ACC112 (cell line): ENCODE measurements around the gene UST.
A peak's percentile ranks its signal among the peaks of the same experiment; 100 is the strongest.
"Not testable (repeated sequence)": the region's sequence is repeated elsewhere in the genome, so short reads cannot be mapped to it uniquely, and the experiment has no call there.

Experiments used
- H2AFZ ChIP-seq: fragments of 200-600 bp; sonication (generic); one replicate; pipeline ENCODE4 v1.6.0; 2017; ENCODE audit warnings: antibody characterized with exemption, low read length; ENCODE audit not compliant: unreplicated experiment
- H3K27ac ChIP-seq: fragments of 200-600 bp; sonication (generic); 2 replicates; pipeline ENCODE4 v1.5.1; 2014; ENCODE audit warnings: low read depth, mild to moderate bottlenecking, antibody characterized with exemption, low read length, moderate library complexity
- H3K27me3 ChIP-seq: fragments of 200-600 bp; sonication (generic); 2 replicates; pipeline ENCODE4 v1.6.1; 2014; ENCODE audit warnings: mild to moderate bottlenecking, antibody characterized with exemption, low read length, moderate library complexity, mixed read lengths; ENCODE audit not compliant: insufficient read depth
- H3K36me3 ChIP-seq: fragments of 200-600 bp; sonication (generic); 2 replicates; pipeline ENCODE4 v1.6.1; 2016; ENCODE audit warnings: mild to moderate bottlenecking, antibody characterized with exemption, low read length, moderate library complexity, mixed read lengths; ENCODE audit not compliant: insufficient read depth
- H3K4me1 ChIP-seq: fragments of 200-600 bp; sonication (generic); one replicate; pipeline ENCODE4 v1.6.1; 2016; ENCODE audit warnings: low read length, mixed read lengths; ENCODE audit not compliant: insufficient read depth, unreplicated experiment, control insufficient read depth
- H3K4me3 ChIP-seq: fragments of 200-600 bp; sonication (generic); 2 replicates; pipeline ENCODE4 v1.5.1; 2014; ENCODE audit warnings: mild to moderate bottlenecking, low read depth, low read length
- H3K79me2 ChIP-seq: fragments of 200-600 bp; sonication (generic); one replicate; pipeline ENCODE4 v1.6.0; 2016; ENCODE audit warnings: low read length; ENCODE audit not compliant: control insufficient read depth, unreplicated experiment, insufficient read depth

The UST gene

DNA sequence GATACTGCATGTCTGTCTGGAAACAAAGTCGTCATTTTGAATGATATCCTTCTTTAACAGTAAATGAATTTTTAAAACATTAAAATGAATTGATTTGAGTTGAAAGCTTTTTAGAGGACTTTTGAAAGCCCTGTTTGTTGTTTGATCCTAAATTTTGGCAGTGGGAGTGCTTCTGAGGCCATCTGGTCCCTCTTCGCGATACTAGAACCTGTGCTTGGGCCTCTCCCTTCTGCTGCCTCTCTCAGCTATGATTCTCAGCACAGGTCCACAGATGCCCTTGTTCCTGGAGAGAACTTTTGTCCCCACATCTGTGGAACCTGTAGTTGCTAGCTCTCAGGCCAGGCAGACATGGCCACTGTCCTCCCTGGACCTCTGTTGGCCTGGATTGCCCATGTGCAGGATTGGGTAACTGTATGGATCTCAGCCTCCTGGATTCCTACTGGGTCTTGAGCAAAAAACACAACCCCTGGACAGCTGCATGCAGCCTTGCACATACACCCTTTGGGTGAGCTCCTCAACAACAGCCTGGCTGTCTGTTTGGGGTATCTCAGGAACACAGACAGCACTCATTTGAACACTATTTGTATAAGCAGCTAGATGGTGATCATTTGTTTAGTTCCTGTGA lies 21.9 kb downstream of the UST start:
- no peaks in the 10 kb centered on the region for H3K27me3 ChIP-seq
- peaks cover 4% of the 10 kb centered on the region for H3K4me1 ChIP-seq
- no peaks in the 10 kb centered on the region for H3K36me3 ChIP-seq
- no peak overlapping the region for H3K4me3 ChIP-seq
- H2AFZ ChIP-seq: no peak overlapping the region
- H3K27ac ChIP-seq: no peak overlapping the region
- H3K79me2 ChIP-seq: peaks cover 10% of the 10 kb centered on the region

DNA sequence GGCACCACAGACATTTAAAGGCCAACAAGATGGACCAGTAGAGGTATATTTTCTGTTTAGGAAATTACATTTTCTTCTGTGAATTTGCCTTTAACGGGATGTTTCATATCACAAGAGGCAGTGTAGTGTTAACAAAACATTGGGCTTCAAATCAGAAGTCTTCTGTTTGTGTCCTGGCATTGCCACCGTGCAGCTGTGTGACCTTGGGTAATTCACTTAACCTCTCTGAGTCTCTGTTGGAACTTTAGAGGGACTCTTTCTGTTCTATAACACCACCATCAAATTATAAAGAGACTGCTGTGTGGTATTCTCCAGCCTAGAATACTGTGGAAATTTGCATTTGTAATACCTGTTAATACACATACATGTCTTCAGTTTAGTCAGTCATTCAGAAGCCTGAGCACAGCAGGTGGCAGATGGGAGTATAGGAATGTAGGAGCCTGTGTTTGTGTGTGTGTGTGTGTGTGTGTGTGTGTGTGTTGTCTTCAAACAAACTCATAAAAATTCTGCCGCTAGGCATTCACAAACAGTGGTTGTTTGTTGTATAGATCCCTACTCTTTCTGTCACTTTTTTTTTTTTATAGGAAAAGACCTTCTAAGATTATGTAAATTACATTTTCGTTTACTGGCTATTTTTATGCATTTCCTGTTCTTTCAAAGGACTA lies 22.6 kb downstream of the UST start:
- H2AFZ ChIP-seq: no peak overlapping the region
- peaks cover 4% of the 10 kb centered on the region for H3K4me1 ChIP-seq
- peaks cover 12% of the 10 kb centered on the region for H3K79me2 ChIP-seq
- no peaks in the 10 kb centered on the region for H3K36me3 ChIP-seq
- H3K4me3 ChIP-seq: no peak overlapping the region
- no peak overlapping the region for H3K27ac ChIP-seq
- H3K27me3 ChIP-seq: no peaks in the 10 kb centered on the region

DNA sequence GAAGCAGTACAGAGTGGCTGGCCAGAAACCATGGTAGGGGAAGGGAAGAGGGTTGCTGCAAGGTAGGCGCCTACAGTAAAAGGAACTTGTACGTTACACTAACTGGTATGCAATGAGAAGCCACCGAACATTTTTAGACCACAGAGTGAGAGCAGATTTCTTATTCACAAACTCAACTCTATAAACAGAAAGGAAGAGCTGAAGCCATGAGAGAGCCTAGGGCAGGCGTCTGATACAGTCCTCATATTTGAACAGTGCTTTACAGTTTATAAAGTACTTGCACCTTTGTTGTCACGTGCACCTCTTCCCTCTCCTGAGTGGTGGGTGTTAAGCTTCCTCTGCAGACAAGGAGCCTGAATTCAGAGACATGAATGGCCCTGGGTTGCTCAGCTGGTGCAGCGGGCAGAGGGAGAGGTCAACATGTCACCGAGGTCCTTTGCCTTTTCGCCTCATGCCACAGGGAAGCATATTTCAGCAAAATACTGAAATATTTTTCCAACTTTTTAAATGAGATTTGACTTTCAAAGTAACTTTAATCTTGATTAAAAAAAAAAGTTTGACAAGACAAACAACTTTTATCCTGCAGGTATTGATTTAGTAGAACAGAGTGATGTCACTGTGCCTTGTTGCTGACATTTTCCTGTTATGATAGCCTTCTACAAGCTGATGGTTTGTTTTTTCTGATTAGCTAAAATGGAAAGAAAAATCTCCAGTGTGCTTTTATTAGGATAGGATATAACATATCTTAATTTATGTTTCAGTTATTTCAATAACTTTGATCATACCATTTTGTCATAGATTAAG lies 23.8 kb downstream of the UST start:
- H3K36me3 ChIP-seq: no peaks in the 10 kb centered on the region
- no peaks in the 10 kb centered on the region for H3K27me3 ChIP-seq
- H3K27ac ChIP-seq: no peak overlapping the region
- peaks cover 8% of the 10 kb centered on the region for H3K4me1 ChIP-seq
- no peak overlapping the region for H2AFZ ChIP-seq
- peaks cover 16% of the 10 kb centered on the region for H3K79me2 ChIP-seq
- H3K4me3 ChIP-seq: no peak overlapping the region

DNA sequence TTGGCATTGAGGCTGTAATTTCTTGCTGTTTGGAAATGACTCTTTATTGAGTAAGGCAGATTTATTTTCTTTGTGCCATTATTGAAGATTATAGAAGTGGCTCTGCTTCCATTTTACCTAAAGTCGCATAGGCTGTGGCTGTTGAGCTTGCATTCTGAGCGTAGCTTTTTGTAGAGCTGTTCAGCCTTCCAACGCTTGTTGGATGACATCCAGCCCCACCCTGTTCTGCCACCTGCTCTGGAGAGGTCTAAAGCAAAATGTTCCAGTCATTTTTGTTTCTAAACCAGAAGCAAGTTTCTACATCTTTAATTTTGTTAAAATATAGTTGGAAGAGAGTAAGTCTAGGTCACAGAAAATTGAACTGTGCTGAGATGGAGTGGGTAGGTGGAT lies 24.4 kb downstream of the UST start:
- H3K79me2 ChIP-seq: peaks cover 15% of the 10 kb centered on the region
- H3K4me3 ChIP-seq: no peak overlapping the region
- no peak overlapping the region for H2AFZ ChIP-seq
- H3K4me1 ChIP-seq: peaks cover 14% of the 10 kb centered on the region
- H3K27ac ChIP-seq: no peak overlapping the region
- no peaks in the 10 kb centered on the region for H3K27me3 ChIP-seq
- no peaks in the 10 kb centered on the region for H3K36me3 ChIP-seq

DNA sequence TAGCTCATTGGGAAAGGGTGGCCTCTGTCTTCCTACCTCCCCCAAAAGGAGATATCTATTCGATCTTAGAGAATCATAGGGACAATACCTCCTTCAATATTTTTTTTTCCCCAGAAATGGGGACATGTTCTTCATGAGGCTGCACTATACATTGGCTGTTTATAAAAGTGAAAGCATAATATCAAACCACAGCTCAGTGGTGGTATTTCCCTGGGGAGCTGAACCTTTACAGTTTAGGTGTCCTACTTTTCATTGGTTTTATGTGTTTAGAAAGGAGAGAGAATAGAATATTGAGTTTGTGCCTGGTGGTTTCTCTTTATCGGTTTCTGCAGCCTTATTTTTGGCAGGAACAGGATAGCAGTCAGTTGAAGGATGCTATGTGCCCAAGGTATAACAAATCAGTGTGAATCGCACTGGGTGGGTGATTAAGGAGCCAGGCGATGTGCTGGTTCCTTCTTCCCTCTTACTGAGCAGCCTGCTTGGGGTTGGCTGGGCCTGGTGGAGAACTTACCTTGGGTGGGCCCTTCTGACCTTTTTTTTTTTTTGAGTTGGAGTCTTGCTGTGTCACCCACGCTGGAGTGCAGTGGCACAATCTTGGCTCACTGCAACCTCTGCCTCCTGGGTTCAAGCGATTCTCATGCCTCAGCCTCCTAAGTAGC lies 25.2 kb downstream of the UST start:
- H3K27me3 ChIP-seq: no peaks in the 10 kb centered on the region
- no peak overlapping the region for H3K4me3 ChIP-seq
- H3K27ac ChIP-seq: no peak overlapping the region
- peaks cover 20% of the 10 kb centered on the region for H3K4me1 ChIP-seq
- H2AFZ ChIP-seq: no peak overlapping the region
- peaks cover 11% of the 10 kb centered on the region for H3K79me2 ChIP-seq
- no peaks in the 10 kb centered on the region for H3K36me3 ChIP-seq

DNA sequence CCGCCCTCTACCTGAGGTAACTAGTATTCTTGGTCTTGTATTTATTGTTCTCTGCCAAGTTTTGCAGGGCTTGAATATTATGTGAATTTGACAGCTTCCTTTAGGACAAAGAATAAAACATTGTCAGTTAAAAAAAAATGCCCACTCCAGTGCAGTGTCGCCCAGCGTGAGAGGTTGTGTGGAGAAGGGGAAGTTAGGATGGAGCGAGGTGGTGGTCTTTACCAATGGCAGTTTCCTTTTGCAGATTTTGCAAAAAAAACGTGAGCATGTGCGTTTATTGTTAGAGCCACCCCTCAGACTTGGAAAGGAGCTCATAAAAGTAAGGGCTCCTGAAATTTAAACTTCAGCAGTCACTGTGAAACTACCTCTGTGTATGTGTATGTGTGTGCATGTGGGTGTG lies 28.3 kb downstream of the UST start:
- no peak overlapping the region for H3K4me3 ChIP-seq
- H3K27me3 ChIP-seq: no peaks in the 10 kb centered on the region
- H2AFZ ChIP-seq: no peak overlapping the region
- peaks cover 11% of the 10 kb centered on the region for H3K79me2 ChIP-seq
- H3K36me3 ChIP-seq: no peaks in the 10 kb centered on the region
- no peak overlapping the region for H3K27ac ChIP-seq
- peaks cover 22% of the 10 kb centered on the region for H3K4me1 ChIP-seq

DNA sequence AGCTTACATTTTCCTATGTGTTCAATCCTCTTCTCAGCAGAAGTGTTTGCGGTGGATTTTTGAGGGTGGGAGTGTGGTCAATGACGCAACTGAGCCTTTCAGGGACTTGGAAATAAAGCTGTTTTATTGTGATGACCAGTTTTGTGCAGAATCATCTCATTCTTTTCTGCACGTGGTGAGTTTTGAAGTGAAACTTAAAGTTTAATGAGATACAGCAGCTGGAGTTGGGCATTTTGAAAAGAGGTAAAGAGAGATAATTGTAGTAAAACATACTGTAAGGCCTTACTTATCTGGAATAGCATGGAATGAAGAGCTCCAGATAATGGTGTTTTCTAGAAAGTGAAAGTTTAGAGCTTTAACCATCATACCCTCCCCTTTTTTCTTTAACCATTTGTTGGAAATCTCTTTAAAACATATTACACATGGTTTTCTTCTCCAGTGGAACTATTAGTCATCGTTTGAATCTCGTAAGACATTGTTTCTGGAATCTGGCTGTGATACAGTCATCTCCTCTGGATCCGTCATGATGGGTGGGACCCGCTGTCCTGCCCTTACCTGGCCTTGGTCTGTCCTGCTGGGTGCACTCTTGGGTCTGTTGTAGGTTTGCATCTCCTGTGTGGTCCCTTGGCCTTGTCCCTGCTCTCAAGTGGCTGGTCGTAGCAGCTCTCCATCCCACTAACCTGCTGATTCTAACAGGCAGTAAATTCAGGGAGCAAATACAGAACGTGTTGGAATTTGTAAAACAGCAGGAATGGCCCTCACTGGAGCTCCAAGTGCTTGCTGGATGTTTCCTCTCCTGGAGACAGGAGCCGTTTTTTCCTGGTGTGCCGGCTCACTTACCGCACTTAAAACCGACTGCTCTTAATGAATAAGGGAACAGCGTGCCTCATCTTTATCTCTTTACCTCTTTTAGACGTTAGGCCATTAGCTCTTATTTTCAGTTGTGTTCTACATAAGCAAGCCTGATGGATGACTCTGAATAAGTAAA lies 29.8 kb downstream of the UST start:
- peaks cover 11% of the 10 kb centered on the region for H3K79me2 ChIP-seq
- H3K27ac ChIP-seq: peak overlapping the region; percentile 76
- H3K4me1 ChIP-seq: peaks cover 22% of the 10 kb centered on the region
- no peaks in the 10 kb centered on the region for H3K36me3 ChIP-seq
- H3K27me3 ChIP-seq: no peaks in the 10 kb centered on the region
- H3K4me3 ChIP-seq: peak overlapping the region; percentile 78
- peak overlapping the region; percentile 83 for H2AFZ ChIP-seq

DNA sequence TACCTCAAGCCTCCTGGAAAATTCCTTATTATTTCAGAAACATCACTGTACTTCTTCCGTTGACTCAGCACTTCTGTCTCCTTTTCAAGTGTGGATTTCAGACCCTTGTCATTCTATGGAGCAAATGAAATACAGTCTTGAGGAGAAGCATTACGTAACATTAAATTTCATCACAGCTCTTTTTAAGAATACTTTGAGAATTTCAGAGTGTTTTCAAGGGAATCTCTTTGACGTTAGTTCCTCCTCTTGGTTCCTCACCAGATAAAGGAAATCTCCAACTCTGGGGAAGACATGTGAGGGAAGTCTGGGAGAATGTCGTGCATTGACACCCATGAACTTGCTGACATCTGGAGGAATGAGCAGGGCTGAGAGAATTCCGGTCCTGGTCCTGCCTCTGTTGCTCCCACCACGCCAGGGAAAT lies 32.3 kb downstream of the UST start:
- no peak overlapping the region for H2AFZ ChIP-seq

DNA sequence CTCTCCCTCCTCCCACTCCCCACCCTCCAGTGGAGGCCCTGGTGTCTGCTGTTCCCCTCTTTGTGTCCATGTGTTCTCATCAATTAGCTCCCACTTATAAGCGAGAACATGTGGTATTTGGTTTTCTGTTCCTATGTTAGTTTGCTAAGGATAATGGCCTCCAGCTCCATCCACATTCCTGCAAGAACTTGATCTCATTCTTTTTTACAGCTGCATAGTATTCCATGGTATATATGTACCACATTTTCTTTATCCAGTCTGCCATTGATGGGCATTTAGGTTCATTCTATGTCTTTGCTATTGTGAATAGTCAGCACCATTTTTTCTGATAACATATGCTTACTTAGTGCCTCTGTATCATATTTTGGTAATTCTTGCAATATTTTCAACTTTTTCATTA lies 33.6 kb downstream of the UST start:
- not testable (repeated sequence) for H3K27me3 ChIP-seq, H3K79me2 ChIP-seq

More for the DNA sequence above, 32.3 kb downstream of the UST start:
- Histone ChIP-seq H3K4me1 (peaks cover 19% of the 10 kb centered on the region), H3K36me3 (no peaks in the 10 kb centered on the region), H3K79me2 (peaks cover 7% of the 10 kb centered on the region), H3K27ac (no peak overlapping the region), H3K4me3 (no peak overlapping the region), H3K27me3 (no peaks in the 10 kb centered on the region)

More for the DNA sequence above, 33.6 kb downstream of the UST start:
- H3K27ac ChIP-seq, H3K4me3 ChIP-seq, H2AFZ ChIP-seq, H3K36me3 ChIP-seq: not testable (repeated sequence)
- peaks cover 14% of the 10 kb centered on the region for H3K4me1 ChIP-seq
